SIG-M5 (cell line): ENCODE measurements around the gene PAFAH2.

ENCODE experiments used
- DNase-seq: peaks from one replicate; lab custom pipeline; 2025; lab: John Stamatoyannopoulos, UW

PAFAH2 gene

DNA sequence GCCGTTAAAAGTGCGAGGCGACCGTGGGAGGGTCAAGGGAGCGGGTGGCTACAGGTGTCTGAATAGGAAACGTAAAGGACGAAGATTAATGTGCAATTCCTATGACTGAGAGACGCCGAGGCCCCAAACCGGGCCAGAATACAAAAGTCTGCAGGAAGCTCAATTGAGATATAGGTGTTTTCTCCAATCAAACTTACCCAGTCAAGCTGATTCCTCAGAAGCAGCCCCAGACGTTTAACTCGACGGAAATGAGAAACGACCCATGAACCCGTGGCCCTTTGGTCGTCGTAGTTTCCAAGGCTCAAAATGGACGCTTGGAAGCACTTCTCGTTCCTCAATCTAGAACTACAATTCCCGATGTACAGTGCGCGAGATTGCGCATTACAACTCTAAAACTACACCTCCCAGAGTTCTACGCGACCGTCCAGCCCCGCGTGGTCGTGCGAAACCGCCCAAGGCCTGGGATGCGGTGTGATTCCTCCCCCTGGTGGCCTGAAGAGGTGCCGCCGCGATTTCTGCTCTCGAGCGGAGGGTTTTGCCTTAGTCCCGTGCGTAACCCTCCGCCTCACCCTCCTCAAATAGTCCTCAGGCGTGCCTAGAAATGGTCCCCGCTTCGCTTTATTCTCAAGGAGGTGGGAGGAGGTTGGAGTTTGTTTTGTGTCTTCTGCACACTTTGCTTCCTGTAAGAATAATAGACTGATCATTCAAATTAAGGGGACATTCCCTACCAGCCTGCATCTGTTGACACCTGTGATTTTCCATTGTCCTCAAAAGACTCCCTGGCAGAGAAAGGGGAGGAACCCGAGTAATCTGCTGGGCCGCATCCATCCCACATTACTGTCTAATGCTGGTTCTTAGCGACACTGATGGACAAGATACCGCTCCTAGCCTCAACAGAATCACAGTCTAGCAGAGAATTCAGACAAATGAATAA, at the start of gene PAFAH2:
Gene PAFAH2, minus strand, starts transcription at position 236 of the 934 bp plus-strand sequence. CDS start 7,247 bp downstream, outside the sequence.
- peak; percentile 91 for DNase-seq

DNA sequence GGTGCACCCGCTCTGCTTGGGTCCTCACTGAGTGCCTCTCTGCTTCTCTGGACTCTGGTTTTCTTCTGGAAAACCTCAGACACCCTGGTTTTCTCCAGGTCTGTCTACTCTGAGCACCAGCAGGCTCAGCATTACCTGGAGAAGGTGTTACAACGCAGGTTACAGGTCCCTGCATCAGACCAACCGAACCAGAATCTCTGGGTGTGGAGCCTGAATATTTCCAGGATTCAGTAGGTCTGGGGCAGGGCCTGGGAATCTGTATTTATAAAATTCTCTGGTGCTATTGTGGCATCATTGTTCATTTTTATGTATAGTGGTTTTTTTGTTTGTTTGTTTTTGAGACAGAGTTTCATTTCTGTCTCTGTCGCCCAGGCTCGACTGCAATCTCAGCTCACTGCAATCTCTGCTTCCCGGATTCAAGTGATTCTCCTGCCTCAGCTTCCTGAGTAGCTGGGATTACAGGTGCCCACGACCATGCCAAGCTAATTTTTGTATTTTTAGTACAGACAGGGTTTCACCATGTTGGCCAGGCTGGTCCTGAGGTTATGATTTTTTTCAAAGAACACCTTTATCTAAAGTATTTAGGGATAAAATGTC, 49.5 kb upstream of the PAFAH2 start:
- DNase-seq, result no peak

DNA sequence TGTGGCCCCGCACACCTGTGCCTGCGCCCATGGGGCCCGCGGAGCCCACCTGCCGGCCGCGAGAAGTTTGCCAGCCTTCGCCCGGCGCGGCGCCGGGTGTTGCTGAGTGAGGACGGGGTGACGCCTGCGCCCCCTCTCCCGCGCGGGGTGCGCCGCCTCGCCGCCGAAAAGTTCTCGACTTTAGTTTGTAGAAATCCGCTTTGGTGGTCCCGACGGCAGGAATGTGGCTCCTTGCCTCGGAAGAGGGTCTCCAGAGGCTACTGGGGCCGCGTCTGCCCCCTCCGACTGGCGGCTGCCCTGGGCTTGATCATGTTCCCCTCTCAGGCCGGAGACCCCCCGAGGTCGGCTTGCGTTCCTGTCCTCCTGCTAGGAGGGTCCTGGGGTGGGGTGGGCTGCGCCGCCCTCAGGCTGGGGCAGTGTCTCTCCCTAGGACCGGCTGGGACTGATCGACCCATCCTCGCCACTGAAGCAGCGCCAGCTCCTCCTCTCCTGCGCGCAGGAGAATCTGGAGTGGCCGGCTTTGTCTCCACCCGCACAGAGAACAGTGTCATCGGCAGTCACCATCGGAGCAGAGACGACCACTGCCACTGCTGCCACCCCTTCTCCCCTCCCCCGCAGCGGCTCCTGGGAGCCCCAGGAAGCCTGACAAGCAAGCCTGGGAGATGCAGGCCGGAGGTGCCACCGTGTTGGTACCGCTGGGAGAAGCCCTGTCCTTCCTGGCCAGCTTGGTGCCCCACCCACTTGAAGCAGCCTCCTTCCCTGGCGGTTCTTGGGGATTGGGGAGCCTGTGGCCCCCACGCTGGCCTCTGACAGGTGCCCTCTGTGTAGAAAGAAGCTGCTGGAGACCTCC, 48.6 kb upstream of the PAFAH2 start:
- no peak for DNase-seq

DNA sequence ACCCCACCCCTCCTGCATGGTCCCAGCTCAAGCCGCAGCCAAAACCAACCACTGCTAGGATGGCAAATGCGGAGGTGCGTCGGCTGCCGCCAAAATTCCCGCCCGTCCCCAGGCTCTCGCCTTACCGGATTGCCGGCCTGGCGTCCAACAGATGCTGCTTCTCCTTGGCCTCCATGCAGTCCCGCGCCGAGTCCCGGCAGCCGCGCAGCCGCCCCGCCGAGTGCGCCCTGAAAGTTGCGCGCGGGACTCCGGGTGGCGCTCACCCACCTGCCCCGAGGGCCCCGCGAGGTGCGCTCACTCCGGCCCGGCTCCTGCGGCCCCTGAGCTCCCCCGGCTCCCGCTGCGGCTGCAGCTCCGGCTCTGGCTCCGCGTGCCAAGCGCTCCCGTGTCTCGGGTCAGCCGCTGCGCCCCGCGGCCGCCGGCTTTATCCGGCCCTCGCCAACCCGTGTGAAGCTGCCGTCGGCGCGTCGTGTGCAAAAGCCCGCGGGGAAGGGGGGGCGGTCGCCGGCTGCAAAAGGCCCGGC, 47.9 kb upstream of the PAFAH2 start, which contains the start of gene SLC30A2:
Gene SLC30A2, minus strand, starts transcription at position 397 of the 524 bp plus-strand sequence. Its CDS starts 222 bp downstream, at position 175.
- no peak for DNase-seq

DNA sequence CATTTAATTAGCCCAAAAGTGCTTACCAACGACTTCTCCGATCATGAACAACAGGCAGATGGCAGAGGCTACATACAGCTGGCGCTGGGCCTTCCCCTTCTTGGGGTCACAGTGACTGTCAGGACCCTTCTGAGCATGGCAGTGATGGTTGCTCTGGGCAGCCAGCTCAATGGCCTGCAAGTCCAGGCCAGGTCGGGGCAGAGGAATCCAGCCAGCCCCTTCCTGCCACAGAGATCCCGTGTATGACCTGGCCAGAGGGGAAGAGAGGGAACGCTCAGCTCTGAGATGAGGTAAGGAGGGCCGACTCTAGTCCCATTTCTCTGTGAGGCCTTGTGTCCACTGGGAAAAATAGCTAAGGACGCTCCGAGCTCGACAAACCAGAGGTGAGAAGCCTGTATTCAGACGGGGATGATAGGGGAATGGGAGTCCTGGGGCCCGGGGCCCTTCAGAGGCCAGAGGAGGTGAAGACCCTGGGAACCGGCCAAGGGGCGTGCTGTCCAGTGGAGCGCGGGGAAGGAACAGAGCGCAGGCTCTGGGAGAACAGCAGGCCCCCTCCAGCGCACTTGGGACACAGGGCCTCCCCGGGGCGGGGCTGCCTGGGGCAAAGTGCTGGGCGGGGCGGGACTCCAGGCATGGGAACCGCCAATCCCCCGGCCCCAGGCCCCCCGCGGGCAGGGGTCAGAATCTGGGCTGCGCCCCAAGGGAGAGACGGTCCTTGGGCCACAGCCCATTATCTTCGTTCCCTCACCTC, 47.3 kb upstream of the PAFAH2 start:
- no peak for DNase-seq

- no peak for DNase-seq
These were observed 46.6 kb upstream of the PAFAH2 start for GRCh38 chr1:26044414-26044813.

- DNase-seq, result no peak
These were observed 45.9 kb upstream of the PAFAH2 start for GRCh38 chr1:26043765-26044164.

DNA sequence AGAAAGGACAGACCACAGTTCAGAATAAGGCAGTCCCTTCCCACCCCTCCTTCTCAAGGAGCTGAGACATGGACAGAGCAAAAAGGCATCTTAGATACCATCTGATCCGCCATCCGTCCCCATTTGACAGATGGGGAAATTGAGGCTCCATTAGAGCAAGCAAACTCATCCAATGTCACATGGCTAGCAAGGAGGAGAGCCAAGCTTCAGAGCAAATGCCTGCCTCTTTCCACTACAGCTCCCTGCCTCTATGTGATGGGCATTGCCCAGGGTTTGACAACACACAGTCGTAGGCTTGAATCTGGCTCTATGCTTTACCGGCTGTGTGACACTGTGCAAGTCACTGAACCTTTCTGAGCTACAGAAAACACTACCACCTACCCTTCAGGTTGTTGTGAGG, 44.1 kb upstream of the PAFAH2 start:
- no peak for DNase-seq

DNA sequence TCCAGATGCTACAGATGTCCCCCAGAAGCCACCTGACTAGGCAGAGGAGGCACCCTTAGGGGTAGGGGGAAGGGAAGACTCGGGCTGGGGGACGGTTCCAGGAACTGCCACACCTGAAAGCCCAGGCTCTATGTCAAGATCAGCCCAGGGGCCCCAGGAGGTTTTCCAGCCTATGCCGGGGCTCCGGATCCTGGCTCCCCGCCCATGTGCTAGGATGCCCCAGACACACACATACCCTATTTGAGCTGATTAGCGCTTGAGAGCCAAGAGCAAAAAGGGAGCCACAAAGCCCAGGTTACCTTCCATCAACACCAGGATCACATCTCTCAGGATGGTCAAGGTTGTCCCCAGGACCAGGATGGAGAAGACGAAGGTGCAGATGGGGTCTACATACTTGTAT, 43.5 kb upstream of the PAFAH2 start:
- no peak for DNase-seq

- DNase-seq, result no peak
These were observed 41.0 kb upstream of the PAFAH2 start for GRCh38 chr1:26038904-26039303.

DNA sequence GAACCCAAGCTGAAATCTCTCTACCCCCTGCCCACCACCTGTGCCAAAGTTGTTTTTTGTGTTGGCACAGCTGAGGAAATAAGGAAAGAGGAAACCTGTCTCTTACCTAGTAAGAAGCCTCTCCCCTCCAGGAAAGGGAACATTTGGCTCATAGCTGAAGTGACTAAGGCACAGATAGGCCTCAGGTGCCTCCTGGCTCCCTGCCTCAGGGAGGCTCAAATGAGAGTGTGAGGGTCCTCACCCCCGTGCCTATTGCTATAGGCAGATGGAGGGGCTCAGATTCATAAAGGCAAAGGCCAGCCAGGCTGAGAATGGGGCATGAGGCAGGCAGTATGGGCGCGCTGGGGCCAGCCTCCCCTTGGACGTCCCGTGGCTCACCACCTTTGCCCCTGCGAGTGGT, 40.6 kb upstream of the PAFAH2 start:
- no peak for DNase-seq

DNA sequence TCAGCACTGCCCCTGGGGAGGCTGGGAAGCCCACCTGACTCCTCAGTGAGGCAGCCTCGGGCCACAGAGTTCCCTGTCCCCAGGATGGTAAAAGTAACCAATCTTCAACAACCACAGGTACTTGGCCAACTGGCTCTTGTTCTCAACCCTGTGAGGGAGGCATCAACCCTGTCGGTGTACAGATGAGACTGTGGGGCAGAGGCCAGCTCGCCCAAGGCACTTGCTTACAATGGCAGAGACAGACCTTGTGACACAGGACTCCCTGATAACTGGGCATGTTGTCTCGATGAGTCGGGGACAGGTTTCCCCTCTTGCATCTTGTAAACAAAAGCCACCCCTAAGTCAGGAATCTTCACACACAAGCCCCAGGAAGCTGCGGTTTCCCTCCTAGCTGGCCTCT, 40.0 kb upstream of the PAFAH2 start:
- no peak for DNase-seq

DNA sequence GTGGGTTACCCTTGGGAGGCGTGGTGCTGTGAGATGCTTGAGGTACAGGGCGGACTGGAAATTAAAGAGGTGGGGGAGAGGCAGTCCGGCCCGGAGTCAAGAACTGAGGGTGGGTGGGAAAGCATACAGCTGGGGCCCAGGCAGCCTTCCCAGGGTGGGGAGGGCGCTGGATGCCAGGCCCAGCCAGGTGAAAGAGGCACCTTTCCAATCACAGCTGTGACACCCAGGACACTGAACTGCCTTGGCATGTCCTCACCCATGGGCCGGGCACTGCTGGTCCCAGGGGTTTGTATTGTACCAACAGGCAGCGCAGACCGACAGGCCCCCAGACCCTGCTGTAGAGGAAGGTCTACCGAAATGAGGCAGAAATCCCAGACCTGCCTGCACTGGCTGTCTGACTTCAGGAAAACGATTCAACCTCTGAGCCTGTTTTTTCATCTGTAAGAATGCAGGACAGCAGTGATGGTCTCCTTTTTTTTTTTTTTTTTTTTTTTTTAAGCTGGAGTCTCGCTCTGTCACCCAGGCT, 39.0 kb upstream of the PAFAH2 start:
- DNase-seq, result no peak

DNA sequence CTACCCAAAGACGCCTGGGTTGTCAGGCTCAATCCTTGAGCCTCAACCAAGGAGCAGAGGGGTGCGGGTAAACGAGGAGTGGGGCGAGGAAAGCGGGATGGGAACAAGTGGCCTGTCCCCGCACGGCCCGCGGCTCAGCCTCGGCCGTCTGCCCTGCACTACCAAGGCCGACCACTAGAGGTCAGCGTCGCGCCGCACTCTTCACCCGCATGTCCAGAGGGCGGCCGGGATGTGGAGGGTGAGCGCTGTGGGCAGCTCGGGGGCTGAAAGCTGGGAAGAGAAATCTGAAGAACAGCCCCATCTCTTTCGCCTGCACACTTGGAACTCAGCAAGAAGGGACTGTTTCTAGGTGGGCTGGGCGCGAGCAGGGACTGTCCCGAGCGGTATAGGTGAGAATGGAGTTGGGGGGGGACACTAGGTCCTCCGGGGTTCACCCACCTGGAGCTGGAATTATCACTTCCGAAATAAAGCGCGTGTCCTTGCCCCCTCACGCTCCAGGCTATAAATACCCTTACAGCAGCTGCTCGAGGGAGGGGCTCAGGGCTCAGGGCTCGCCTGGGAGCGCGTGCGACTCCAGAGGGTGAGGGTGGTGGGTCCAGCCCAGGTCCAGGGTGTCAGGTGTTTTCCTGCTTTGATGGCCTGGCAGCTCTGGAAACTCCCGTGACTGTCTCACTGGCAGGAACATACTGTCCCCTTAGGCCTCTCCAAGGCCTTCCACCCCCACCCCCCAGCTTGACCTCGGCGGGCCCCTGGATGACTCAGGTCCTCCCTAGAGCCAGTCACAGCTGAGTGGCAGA, 38.3 kb upstream of the PAFAH2 start:
- no peak for DNase-seq

GRCh38 chr1:26035203-26035958, 37.5 kb upstream of the PAFAH2 start:
- DNase-seq, result peak; percentile 59

DNA sequence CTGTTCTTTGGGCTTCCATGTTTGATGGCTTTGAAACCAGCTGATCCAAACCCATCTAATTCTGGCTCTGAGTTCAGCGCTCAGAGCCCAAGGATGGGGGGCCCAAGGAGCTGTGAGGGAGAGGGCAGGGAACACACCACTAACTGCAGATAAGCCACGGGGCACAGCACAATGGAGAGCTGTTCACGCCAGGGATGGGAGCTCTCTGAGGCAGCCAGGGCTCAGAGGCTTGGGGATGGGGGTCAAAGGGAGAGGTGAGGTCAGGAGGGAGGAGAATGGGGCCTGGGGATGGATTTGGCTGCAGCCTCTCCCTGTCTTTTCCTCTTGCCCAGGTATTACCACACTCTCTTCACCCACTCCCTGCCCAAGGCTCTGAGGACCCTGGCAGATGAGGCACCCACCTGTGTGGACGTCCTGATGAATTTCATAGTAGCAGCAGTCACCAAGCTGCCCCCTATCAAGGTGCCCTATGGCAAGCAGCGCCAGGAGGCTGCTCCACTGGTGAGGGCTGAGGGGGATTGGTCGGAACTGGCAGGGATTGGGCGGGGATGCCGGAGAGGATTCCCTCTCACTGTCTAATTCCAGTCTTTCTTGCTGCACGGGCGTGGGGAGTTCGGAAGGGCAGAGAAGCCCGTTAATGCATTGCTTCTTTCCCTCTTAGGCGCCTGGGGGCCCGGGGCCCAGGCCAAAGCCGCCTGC, 36.8 kb upstream of the PAFAH2 start:
- no peak for DNase-seq

DNA sequence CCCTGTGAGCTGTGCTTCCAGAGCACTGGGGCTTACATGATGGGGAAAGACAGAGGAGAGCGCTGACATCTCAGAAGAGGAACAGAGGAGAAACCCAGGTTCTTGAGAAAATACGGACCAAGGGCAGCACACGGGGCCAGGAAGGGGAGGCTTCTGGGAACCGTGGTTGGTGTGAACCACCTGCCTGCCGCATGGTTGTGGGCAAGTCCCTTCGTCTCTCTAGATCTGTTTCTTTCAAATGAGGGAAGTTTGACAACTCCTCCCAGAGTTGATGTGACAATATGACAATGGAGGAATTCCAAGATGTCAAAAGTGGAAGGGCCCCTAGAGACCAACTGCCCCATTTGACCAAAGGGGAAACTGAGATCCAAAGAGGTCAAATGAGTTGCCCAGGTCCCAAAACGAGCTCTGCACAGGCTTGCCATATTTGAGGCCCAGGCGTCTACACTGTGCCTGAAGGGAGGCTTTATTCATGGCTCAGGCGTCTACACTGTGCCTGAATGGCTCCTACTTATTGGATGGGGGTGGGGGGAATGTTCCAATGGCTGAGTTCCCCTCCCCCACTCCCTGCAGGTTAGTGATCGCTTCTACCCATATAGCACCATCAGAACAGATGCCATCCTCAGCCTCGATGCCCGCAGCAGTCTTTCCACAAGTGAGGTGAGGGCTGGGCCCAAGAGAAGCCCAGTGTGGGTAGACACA, 34.9 kb upstream of the PAFAH2 start:
- DNase-seq, result no peak

DNA sequence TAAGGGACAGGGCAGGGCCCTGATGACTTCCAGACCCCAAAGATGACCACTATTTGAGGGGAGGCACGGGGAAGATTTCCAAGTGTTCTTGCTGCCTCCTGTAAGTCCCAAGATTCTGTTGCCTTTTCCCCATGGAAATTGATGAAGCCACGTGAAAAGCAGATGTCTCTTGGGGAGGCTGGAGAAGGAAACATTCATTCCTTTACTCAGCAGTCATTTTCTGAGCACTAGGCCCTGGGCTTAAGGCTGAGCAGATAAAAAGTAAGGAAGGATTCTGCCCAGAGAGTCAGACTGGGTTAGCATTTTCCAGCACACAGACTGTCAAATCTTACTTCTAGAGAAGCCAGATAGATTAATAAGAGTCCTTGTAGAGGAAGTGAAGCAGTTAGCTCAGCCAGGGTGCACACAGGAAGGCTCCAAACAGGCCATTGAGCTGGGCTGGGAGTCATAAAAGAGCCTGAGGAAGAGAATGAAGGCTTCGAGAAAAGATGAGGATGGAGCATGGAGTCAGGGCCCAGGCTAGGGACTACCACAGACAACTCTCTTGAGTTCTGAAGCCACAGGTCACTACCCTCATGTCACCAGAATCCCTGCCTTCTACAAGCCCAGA, 33.9 kb upstream of the PAFAH2 start:
- DNase-seq, result no peak
